Activated CD8-positive, alpha-beta memory T cell treated with anti-CD3 and anti-CD28 coated beads for 48 hours (primary cell): ENCODE results near the gene JOSD1.

ENCODE experiments used
- DNase-seq, 3 experiments: peaks; one replicate each; pipeline ENCODE4 v3.0.0-alpha.2; 2020; ENCODE audit warnings: low read depth in 2 of 3, low spot score in 2 of 3

Gene JOSD1

DNA sequence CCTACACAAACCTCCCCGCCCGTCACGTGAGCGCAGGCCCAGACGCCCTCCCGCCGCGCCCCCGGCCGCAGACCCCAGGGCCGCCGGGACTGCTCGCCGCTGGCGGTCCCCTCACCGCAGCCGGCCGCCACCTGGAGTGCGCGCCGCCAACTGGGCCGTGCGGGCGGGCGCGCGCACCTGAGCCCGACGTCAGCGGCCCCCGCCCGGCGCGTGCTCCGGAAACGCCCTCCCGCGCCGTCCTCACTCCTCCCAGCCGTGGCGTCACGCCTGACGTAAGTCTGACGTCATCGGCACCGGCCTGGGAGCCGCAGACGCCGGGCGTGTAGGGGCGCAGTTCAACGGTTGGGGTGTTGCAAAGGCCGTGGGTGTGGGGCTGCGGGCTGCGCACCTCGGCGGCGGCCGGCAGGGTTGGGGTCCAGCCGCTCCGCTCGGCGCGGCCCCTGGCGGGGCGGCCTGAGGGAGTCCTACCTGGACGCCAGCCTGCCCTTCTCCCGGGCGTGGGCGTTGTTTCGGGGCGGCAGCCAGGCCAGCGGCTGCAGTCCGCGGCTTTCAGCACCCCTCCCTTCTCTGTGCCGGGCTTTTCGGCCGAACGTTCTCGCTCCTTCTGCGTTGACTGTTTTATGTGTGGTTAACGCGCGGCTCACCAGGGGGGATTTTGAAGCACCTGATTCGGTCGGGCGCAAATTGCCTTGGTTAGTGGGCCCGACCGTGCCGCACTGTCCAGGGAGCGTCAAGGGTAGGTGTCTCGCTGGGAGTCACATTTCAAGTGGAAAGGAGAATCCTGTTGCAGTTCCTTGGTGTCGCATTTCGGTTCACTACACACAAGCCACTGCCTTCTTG is at the start of gene JOSD1:
TSS of gene JOSD1 (minus strand) at position 155 of the 840 bp plus-strand sequence. CDS start 956 bp downstream, outside the sequence.
- DNase-seq: peak; percentile 95 to 100 (median 99)

- no peak for DNase-seq
These were observed 49.4 kb upstream of the JOSD1 start for GRCh38 chr22:38750104-38750503.

GRCh38 chr22:38748487-38749136 is 47.9 kb upstream of the JOSD1 start:
- no peak for DNase-seq

DNA sequence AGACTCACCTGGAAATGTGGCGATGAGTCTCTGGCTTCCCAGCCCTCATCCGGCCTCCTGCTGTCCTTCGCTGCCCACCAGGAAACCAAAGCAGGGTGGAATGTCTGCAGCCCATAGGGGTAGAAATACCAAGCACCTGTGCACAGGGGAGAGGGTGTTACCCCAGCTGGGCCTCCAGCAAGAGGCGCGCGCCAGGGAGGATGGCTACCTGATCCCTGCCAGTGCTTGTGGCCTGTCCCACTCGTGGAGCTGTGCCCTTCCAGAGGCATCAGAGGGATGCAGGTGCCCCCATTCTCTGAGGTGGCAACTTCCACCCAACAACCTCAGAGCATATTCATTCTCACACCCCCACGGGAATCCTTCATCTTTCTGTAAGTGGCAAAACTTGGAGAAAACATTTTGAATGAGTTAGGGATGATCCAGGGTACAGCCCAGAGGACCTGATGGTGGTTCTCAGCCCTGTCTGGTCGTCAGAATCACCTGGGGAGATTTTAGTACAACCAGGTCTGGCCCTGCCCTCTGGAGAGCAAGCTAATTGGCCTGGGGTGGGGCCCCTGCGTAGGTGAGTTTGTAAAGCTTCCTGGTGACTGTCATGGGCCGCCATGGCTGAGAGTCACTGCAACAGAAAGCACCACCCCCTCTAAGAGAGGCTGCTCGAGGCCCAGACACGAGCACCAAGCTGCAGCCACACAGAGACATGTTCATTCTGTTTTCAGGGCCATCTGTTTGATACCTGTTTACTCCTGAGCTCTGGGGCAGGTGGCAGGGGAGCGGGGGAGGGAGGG is 45.1 kb upstream of the JOSD1 start:
- DNase-seq: no peak

GRCh38 chr22:38744981-38745380 is 44.2 kb upstream of the JOSD1 start:
- DNase-seq: no peak

- DNase-seq: no peak
These were observed 41.6 kb upstream of the JOSD1 start for GRCh38 chr22:38742176-38742942.

DNA sequence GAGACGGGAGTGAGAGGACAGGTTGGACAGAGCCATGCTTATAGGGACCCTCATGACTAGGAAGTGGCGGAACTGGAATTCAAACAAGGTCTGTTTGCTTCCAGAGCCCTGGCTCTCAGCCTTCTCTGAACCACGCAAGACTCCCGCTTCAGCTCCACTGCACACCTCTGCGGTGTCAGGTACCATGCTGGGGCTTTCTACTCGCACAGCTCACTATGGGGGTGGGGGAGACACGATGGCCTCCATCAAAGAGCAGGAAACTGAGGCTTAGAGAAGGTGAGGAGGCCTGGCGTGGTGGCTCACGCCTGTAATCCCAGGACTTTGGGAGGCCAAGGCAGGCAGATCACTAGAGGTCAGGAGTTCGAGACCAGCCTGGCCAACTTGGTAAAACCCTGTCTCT is 40.8 kb upstream of the JOSD1 start:
- no peak for DNase-seq

GRCh38 chr22:38741166-38741565 is 40.4 kb upstream of the JOSD1 start:
- DNase-seq: no peak

DNA sequence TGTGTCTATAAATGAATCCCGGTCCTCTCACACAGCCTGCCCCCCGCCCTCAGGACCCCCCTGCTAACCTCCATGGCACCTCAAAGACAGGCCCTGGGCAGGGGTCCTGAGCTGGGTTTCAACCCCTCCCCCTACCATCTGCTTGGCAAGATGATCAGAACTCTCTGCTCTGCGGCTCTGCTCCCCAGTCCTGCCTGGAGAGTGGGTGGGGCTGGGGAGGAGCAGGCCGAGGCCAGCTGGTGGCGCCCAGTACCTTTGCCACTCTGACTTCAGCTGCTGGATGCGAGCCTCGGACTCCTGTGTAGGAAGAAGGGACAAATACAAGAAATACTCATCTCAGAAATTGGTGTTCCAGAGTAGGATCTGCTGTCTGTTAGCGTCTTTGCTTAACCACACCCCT is 40.0 kb upstream of the JOSD1 start:
- DNase-seq: no peak

DNA sequence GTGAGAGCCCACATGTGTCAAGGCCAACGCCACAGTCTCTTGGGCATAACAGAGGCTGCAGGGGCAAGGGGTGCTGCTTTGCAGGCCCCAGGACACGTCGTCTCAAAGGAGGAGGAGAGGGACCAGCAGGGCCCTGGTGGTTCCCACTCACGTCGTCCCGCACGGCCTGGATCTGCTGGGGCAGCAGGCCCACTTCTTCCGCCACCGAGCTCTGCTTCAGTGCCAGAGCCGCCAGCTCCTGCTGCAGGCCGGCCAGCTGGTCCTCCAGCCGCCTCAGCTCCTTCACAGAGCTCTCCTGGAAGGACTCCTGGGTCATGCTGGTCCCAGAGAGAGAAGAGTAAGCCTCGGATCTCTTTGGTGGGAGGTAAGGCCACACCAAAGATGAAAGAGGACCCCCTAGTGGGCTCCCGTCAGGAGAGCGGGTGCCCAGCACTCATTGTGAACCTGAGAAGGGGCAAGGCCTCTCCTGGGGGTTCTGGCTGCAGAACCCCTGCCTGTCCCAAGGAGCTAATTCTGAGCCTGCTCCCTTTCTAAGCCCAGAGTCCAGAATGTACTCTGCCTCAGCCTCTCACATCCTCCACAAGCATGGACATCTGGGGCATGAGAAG is 39.5 kb upstream of the JOSD1 start:
- DNase-seq: no peak

GRCh38 chr22:38739300-38740055 is 38.7 kb upstream of the JOSD1 start:
- DNase-seq: no peak

DNA sequence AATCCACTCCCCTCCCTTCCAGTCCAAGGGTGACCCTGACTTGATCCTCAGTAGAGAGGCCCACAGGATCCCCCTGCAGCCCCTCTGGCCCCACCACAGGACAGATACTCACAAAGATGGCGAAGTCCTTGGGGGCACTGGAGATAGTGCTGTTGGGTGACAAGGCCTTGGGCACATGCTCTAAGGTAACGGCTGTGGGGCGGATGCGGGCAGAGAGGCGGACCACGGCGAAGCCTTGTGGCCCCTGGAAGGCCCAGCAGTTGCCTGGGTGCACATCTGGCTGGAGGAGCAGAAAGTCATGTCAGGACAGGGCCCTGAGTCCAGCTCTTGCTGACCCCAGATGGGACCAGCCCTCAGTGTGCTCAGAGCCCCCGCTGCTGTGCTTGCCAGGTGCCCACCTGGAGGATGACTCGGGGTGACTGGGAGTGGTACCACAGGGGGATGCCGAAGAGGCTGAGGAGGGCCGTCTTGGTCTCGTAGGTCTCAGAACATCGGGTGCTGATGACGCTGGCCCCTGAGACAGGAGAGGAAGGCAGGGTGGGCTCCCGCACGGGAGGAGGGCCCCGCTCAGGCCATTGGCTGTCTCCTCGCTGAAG is 37.8 kb upstream of the JOSD1 start:
- no peak for DNase-seq

GRCh38 chr22:38737302-38738060 is 36.7 kb upstream of the JOSD1 start:
- DNase-seq: no peak

- DNase-seq: no peak
These were observed 35.5 kb upstream of the JOSD1 start for GRCh38 chr22:38736257-38736570.

GRCh38 chr22:38735465-38736256 is 34.9 kb upstream of the JOSD1 start:
- no peak for DNase-seq

GRCh38 chr22:38735126-38735464 is 34.4 kb upstream of the JOSD1 start:
- no peak for DNase-seq

DNA sequence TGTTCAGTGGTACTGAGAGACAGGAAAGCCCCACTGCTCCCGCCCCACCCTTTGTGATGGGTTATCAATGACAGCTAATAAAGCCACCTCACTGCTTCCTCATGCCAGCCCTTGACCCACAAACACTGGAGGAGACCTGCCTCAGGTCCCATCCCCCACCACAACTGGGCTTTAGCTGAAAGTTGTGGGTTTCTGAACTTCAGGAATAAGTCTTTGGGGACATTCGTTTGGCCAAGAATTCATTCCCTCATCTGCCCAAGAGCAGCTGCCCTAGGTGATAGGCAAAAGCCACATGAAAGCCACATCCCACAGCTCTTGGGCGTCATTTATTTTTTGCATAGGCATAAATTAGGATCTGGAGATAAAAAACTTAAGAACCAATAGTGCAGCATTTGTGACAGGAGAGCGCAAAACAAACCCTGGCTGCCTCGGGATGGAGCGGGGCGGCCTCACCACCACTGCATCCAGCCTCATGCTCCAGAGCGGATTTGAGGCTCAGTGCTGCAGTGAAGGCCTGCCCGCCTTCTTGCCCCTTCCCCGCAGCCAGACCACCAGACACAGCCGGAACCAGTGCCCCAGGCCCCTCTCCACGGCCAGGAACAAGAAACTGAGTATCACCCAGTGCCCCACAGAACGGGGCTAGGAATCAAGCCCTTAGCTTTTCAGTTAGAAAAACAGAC is 33.8 kb upstream of the JOSD1 start:
- DNase-seq: no peak
